Keratinocyte (primary cell): ENCODE data around the gene PLAAT5. TPM values are rescaled to one million over a fixed set of nuclear protein-coding genes. Genes with fewer than 3 reads are reported as not detected.
"Not testable (repeated sequence)": the region's sequence is repeated elsewhere in the genome, so short reads cannot be mapped to it uniquely, and the experiment has no call there.

Experiments used
- DNase-seq: peaks from one replicate; pipeline ENCODE4 v3.0.0-alpha.2; 2011; ENCODE audit warnings: low read depth, missing footprints, low spot score
- FAIRE-seq: peaks from 2 replicates; lab custom pipeline; 2011; peaks lifted over from hg19 to GRCh38; lab: Jason Lieb, UNC
- H2AFZ ChIP-seq: 2 replicates; pipeline ENCODE4 v1.6.0; 2012; ENCODE audit warnings: low read length, control low read depth, inconsistent platforms; ENCODE audit not compliant: control insufficient read depth
- H3K27ac ChIP-seq: 2 replicates; pipeline ENCODE4 v1.5.1; 2011; ENCODE audit warnings: low read length; ENCODE audit not compliant: control insufficient read depth, insufficient read depth
- H3K27me3 ChIP-seq: 3 replicates; pipeline ENCODE4 v1.6.0; 2011; ENCODE audit warnings: low read length; ENCODE audit not compliant: control insufficient read depth, insufficient read depth; ENCODE audit errors: extremely low read depth
- H3K36me3 ChIP-seq, 2 experiments: 2 replicates in 1 of 2; 3 replicates in 1 of 2; pipeline ENCODE4 v1.5.1; 2011; ENCODE audit warnings: low read length in 2 of 2, mild to moderate bottlenecking in 1 of 2; ENCODE audit not compliant: control insufficient read depth in 2 of 2, insufficient read depth in 2 of 2; ENCODE audit errors: extremely low read depth in 1 of 2
- H3K4me1 ChIP-seq: 3 replicates; pipeline ENCODE4 v1.5.1; 2011; ENCODE audit warnings: low read length; ENCODE audit not compliant: control insufficient read depth, insufficient read depth; ENCODE audit errors: extremely low read depth
- H3K4me2 ChIP-seq: 3 replicates; pipeline ENCODE4 v1.6.0; 2011; ENCODE audit warnings: low read depth, low read length; ENCODE audit not compliant: control insufficient read depth, insufficient read depth; ENCODE audit errors: extremely low read depth
- H3K4me3 ChIP-seq, 3 experiments: fragments of 200-600 bp in 1 of 3; sonication (generic) in 1 of 3; 2 replicates in 2 of 3; 3 replicates in 1 of 3; pipeline ENCODE4 v1.5.1; 2011 to 2016; ENCODE audit warnings: low read length in 3 of 3, mild to moderate bottlenecking in 3 of 3, control low read depth in 2 of 3, inconsistent platforms in 1 of 3, low read depth in 1 of 3, mixed read lengths in 1 of 3, mixed run types in 1 of 3, moderate library complexity in 1 of 3; ENCODE audit not compliant: control insufficient read depth in 2 of 3, insufficient read depth in 2 of 3; ENCODE audit errors: extremely low read depth in 1 of 3
- H3K79me2 ChIP-seq: 2 replicates; pipeline ENCODE4 v1.6.0; 2012; ENCODE audit warnings: low read length; ENCODE audit not compliant: control insufficient read depth, insufficient read depth
- H3K9ac ChIP-seq: 3 replicates; pipeline ENCODE4 v1.6.0; 2011; ENCODE audit warnings: low read length; ENCODE audit not compliant: control insufficient read depth, insufficient read depth; ENCODE audit errors: extremely low read depth
- H3K9me1 ChIP-seq: 3 replicates; pipeline ENCODE4 v1.6.0; 2011; ENCODE audit warnings: low read length; ENCODE audit not compliant: control insufficient read depth, insufficient read depth; ENCODE audit errors: extremely low read depth
- H3K9me3 ChIP-seq: 2 replicates; pipeline ENCODE4 v1.5.1; 2012; ENCODE audit warnings: low read depth, low read length; ENCODE audit not compliant: control insufficient read depth
- H4K20me1 ChIP-seq: 3 replicates; pipeline ENCODE4 v1.6.0; 2011; ENCODE audit warnings: low read length; ENCODE audit not compliant: control insufficient read depth, insufficient read depth; ENCODE audit errors: extremely low read depth
- CTCF ChIP-seq, 3 experiments: IDR thresholded peaks in 1 of 3; conservative IDR thresholded peaks in 1 of 3; optimal IDR thresholded peaks in 1 of 3; 2 replicates in 2 of 3; 3 replicates in 1 of 3; pipeline versions ENCODE3 to v1.5.1; 2011; ENCODE audit warnings: low read length in 3 of 3, mild to moderate bottlenecking in 3 of 3, moderate library complexity in 2 of 3, control low read depth in 1 of 3, inconsistent platforms in 1 of 3; ENCODE audit not compliant: insufficient read depth in 2 of 3; ENCODE audit errors: extremely low read depth in 1 of 3
- EZH2 ChIP-seq: IDR thresholded peaks from one replicate; pipeline ENCODE4 v1.6.1; 2012; ENCODE audit warnings: inconsistent platforms, mild to moderate bottlenecking, low read length, moderate library complexity
- dilution Hi-C: fragments of 300-500 bp; cut with MboI; formaldehyde crosslinking; loops from one replicate; pipeline ENCODE4 v1.7.0; 2020; ENCODE audit warnings: low sequenced_read_pairs; ENCODE audit not compliant: extremely low pct_ligation_motif_present
- polyA plus RNA-seq, 5 experiments: library from polyadenylated mRNA; depleted of rRNA in 3 of 5; stranded (reverse) in 3 of 5; stranded (forward) in 1 of 5; unstranded in 1 of 5; fragments of >200 nt; gene quantifications; 1 replicate in 1 of 5; 2 replicates in 3 of 5; 3 replicates in 1 of 5; pipeline versions ENCODE4 v1.2.1 to v1.2.3, GENCODE V29; 2011 to 2012; ENCODE audit warnings: missing spikeins in 2 of 5, low read depth in 1 of 5, low replicate concordance in 1 of 5

Gene PLAAT5
- polyA plus RNA-seq, 1 donor (not counting 4 experiments of a cell fraction or from before 2014, with no cell fraction given), result not detected

- Histone ChIP-seq H3K4me3 (no peak overlapping the region), H3K4me2 (no peak overlapping the region), H4K20me1 (no peaks in the 10 kb centered on the region), H3K36me3 (no peaks in the 10 kb centered on the region), H2AFZ (no peak overlapping the region), H3K9ac (no peak overlapping the region), H3K4me1 (peaks cover 24% of the 10 kb centered on the region), H3K27me3 (no peaks in the 10 kb centered on the region), H3K9me3 (no peaks in the 10 kb centered on the region), H3K9me1 (no peaks in the 10 kb centered on the region), H3K79me2 (no peaks in the 10 kb centered on the region), H3K27ac (no peak overlapping the region)
- FAIRE-seq, result no peak
- no peak for DNase-seq
- dilution Hi-C loops, result no loop called here
- TF ChIP-seq CTCF (optimal IDR thresholded peaks at IDR 0.05 in 1 of 3, IDR thresholded peaks at IDR 0.05 in 1 of 3, conservative IDR thresholded peaks at IDR 0.05 in 1 of 3; ENCODE audit: extremely low read depth in 1 of 3, insufficient read depth in 2 of 3, low read length in 3 of 3), result no peak
- no peak for TF ChIP-seq EZH2
Measured at GRCh38 chr11:63532799-63533475, 42.0 kb upstream of the PLAAT5 start.

DNA sequence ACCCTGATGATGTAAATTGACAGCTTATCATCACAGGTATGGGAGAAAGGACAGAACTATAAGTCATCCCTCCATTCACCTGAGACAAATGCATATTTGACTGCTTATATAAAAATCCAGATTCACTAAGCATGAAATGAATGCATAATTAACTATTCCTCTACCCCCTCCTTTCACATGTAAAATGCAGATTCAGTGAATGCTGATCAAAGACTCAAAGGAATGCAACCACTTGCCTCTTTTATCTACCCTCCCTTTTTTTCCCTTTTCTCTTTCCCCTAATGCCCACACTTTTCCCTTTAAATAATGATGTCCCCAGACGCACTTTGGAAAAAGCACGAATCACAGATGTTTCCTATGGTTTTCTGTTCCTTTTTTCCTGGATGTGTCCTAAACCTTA lies 41.1 kb upstream of the PLAAT5 start:
- FAIRE-seq (no peak), DNase-seq (no peak)
- no peaks in the 10 kb centered on the region for H3K27me3 ChIP-seq
- no peaks in the 10 kb centered on the region for H3K36me3 ChIP-seq
- no peak overlapping the region for H3K4me2 ChIP-seq
- H3K9me3 ChIP-seq, result no peaks in the 10 kb centered on the region
- no peak overlapping the region for H3K9ac ChIP-seq
- TF ChIP-seq EZH2, result no peak
- TF ChIP-seq CTCF (optimal IDR thresholded peaks at IDR 0.05 in 1 of 3, IDR thresholded peaks at IDR 0.05 in 1 of 3, conservative IDR thresholded peaks at IDR 0.05 in 1 of 3; ENCODE audit: extremely low read depth in 1 of 3, insufficient read depth in 2 of 3, low read length in 3 of 3), result no peak
- no peaks in the 10 kb centered on the region for H3K79me2 ChIP-seq
- H3K9me1 ChIP-seq, result no peaks in the 10 kb centered on the region
- dilution Hi-C loops, result no loop called here
- no peak overlapping the region for H3K4me3 ChIP-seq
- no peaks in the 10 kb centered on the region for H4K20me1 ChIP-seq
- H3K27ac ChIP-seq, result no peak overlapping the region
- peaks cover 26% of the 10 kb centered on the region for H3K4me1 ChIP-seq
- no peak overlapping the region for H2AFZ ChIP-seq

DNA sequence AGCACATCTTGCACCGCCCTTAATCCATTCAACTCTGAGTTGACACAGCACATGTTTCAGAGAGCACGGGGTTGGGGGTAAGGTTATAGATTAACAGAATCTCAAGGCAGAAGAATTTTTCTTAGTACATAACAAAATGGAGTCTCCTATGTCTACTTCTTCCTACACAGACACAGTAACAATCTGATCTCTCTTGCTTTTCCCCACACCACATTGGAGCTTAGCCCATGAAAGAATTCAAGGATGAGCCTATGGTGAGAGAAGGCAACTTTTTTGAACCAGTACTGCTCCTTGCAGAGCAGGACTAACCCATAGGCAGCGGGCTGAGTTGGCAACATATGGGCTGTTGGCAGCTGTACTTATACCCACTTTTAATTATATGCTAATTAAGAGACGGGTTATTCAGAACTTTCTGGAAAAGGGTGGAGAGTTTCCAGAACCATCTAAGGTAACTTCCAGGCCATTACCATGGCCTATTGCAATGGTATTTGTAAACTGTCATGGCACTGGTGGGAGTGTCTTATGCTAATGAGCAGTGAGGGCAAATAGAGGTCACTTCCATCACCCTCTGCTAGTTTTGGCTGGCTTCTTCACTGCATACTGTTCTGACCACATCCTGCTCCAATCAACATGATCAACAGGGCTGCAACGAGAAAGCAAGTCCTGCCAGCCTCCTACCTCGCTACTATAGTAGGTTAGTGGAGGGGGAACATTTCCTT lies 40.3 kb upstream of the PLAAT5 start:
- H3K9me3 ChIP-seq, H3K27me3 ChIP-seq, dilution Hi-C loops, H4K20me1 ChIP-seq, H3K27ac ChIP-seq, H3K79me2 ChIP-seq, H3K9ac ChIP-seq, H2AFZ ChIP-seq, H3K4me3 ChIP-seq, H3K9me1 ChIP-seq, H3K36me3 ChIP-seq: not testable (repeated sequence)
- Histone ChIP-seq H3K4me2 (peak overlapping the region; percentile 51), H3K4me1 (peaks cover 19% of the 10 kb centered on the region)
- FAIRE-seq, result peak; percentile 20
- DNase-seq, result peak; percentile 17
